Measurements from ENCODE around the gene SP140L. TPM values are rescaled to one million over a fixed set of nuclear protein-coding genes. Genes with fewer than 3 reads are reported as not detected.

SP140L gene
- total and polyA plus RNA-seq, 7 donors = 1.6 to 6.7 (median 3.7) TPM

GRCh38 chr2:230296917-230297316 lies 30.1 kb upstream of the SP140L start:
- no peak overlapping the region for H3K27ac ChIP-seq
- no peaks in the 10 kb centered on the region for H3K9me3 ChIP-seq

GRCh38 chr2:230299618-230300017 lies 27.4 kb upstream of the SP140L start:
- intact Hi-C loops (cut with DNase I) = no loop called here
- Histone ChIP-seq H3K27ac (no peak overlapping the region), H3K4me3 (no peak overlapping the region), H3K36me3 (ENCODE audit: insufficient read depth in 1 of 2, low read depth in 1 of 2) (no peaks in the 10 kb centered on the region), H3K4me1 (no peaks in the 10 kb centered on the region), H3K27me3 (ENCODE audit: insufficient read depth in 3 of 3, low read length in 2 of 3) (no peaks in the 10 kb centered on the region), H3K9me3 (no peaks in the 10 kb centered on the region)
- TF ChIP-seq CTCF (IDR thresholded peaks at IDR 0.05) = no peak
- ATAC-seq (no peak), DNase-seq (no peak)
- WGBS, 3 donors = 79 to 93% (median 93%) methylated on average over 2 of the region's 2 CpGs

More at GRCh38 chr2:230296917-230297316, 30.1 kb upstream of the SP140L start:
- TF ChIP-seq CTCF (IDR thresholded peaks at IDR 0.05) = no peak
- H3K4me1 ChIP-seq = no peaks in the 10 kb centered on the region
- intact Hi-C loops (cut with DNase I) = no loop called here
- peaks cover 0 to 3% (median 0%) of the 10 kb centered on the region in 3 donors for H3K27me3 ChIP-seq (ENCODE audit: insufficient read depth in 3 of 3, low read length in 2 of 3)
- no peak for ATAC-seq
- DNase-seq = no peak
- H3K36me3 ChIP-seq (ENCODE audit: insufficient read depth in 1 of 2, low read depth in 1 of 2) = no peaks in the 10 kb centered on the region
- no peak overlapping the region for H3K4me3 ChIP-seq

GRCh38 chr2:230305416-230306275 lies 21.3 kb upstream of the SP140L start:
- Histone ChIP-seq H3K27ac (no peak overlapping the region), H3K4me3 (no peak overlapping the region), H3K4me1 (no peaks in the 10 kb centered on the region), H3K27me3 (ENCODE audit: insufficient read depth in 3 of 3, low read length in 2 of 3) (no peaks in the 10 kb centered on the region), H3K36me3 (ENCODE audit: insufficient read depth in 1 of 2, low read depth in 1 of 2) (no peaks in the 10 kb centered on the region), H3K9me3 (no peaks in the 10 kb centered on the region)
- ATAC-seq (no peak), DNase-seq (no peak)
- no peak for TF ChIP-seq CTCF (IDR thresholded peaks at IDR 0.05)
- intact Hi-C loops (cut with DNase I) = no loop called here
- 90 to 94% (median 91%) methylated on average over 22 to 23 of the region's 23 CpGs for WGBS, 3 donors

GRCh38 chr2:230306474-230306873 lies 20.5 kb upstream of the SP140L start:
- no peak for ATAC-seq
- Histone ChIP-seq H3K36me3 (ENCODE audit: insufficient read depth in 1 of 2, low read depth in 1 of 2) (no peaks in the 10 kb centered on the region), H3K27ac (no peak overlapping the region), H3K9me3 (no peaks in the 10 kb centered on the region), H3K4me1 (no peaks in the 10 kb centered on the region), H3K4me3 (no peak overlapping the region), H3K27me3 (ENCODE audit: insufficient read depth in 3 of 3, low read length in 2 of 3) (no peaks in the 10 kb centered on the region)
- no peak for DNase-seq
- WGBS, 3 donors = 49 to 95% (median 91%) methylated on average over 2 of the region's 2 CpGs
- intact Hi-C loops (cut with DNase I) = no loop called here
- TF ChIP-seq CTCF (IDR thresholded peaks at IDR 0.05) = no peak
